Effector memory CD8-positive, alpha-beta T cell (primary cell): ENCODE data around the gene DUS2.

Experiments
- ATAC-seq: fragments of 150-1000 bp; cut with Tn5 transposase; replicated peaks from 2 replicates; pipeline ENCODE4 v1.10.0; 2021; ENCODE audit warnings: mild to moderate bottlenecking, moderate library complexity
- DNase-seq, 3 experiments: peaks; one replicate each; pipeline ENCODE4 v3.0.0; 2021
- H3K27ac Mint-ChIP-seq, 2 donors: one replicate each; pipeline ENCODE4 v1.8.0; 2022; ENCODE audit warnings: mild to moderate bottlenecking in 2 of 2, mixed read lengths in 2 of 2, moderate library complexity in 2 of 2
- H3K27me3 Mint-ChIP-seq, 2 donors: one replicate each; pipeline ENCODE4 v1.8.0; 2022; ENCODE audit warnings: mixed read lengths in 2 of 2
- H3K36me3 Mint-ChIP-seq: one replicate; pipeline ENCODE4 v1.8.0; 2022; ENCODE audit warnings: mild to moderate bottlenecking, moderate library complexity, mixed read lengths; ENCODE audit not compliant: insufficient read depth
- H3K4me1 Mint-ChIP-seq, 2 donors: one replicate each; pipeline ENCODE4 v1.8.0; 2022; ENCODE audit warnings: low read depth in 2 of 2, mixed read lengths in 2 of 2
- H3K4me3 Mint-ChIP-seq, 2 donors: one replicate each; pipeline ENCODE4 v1.8.0; 2022; ENCODE audit warnings: mild to moderate bottlenecking in 2 of 2, mixed read lengths in 2 of 2, moderate library complexity in 2 of 2
- H3K9me3 Mint-ChIP-seq, 2 donors: one replicate each; pipeline ENCODE4 v1.8.0; 2022; ENCODE audit warnings: mixed read lengths in 2 of 2

Gene DUS2

GRCh38 chr16:68079376-68079625 lies 56.2 kb downstream of the DUS2 start:
- H3K27me3 Mint-ChIP-seq = no peaks in the 10 kb centered on the region
- peaks cover 88% of the 10 kb centered on the region in 2 donors for H3K4me1 Mint-ChIP-seq
- DNase-seq (no peak), ATAC-seq (no peak)
- peaks cover 10% of the 10 kb centered on the region for H3K36me3 Mint-ChIP-seq
- H3K27ac Mint-ChIP-seq = peak overlapping the region; percentile 86 to 94
- no peaks in the 10 kb centered on the region for H3K9me3 Mint-ChIP-seq
- peak overlapping the region; percentile 71 to 76 for H3K4me3 Mint-ChIP-seq

- H3K4me1 Mint-ChIP-seq = peaks cover 83 to 86% of the 10 kb centered on the region in 2 donors
- ATAC-seq = peak; percentile 61
- peak; percentile 62 to 70 (median 68) for DNase-seq
- H3K4me3 Mint-ChIP-seq = peak overlapping the region; percentile 71 to 76
- peaks cover 15% of the 10 kb centered on the region for H3K36me3 Mint-ChIP-seq
- H3K27me3 Mint-ChIP-seq = no peaks in the 10 kb centered on the region
- H3K9me3 Mint-ChIP-seq = no peaks in the 10 kb centered on the region
- peak overlapping the region; percentile 86 to 94 for H3K27ac Mint-ChIP-seq
These were observed 56.7 kb downstream of the DUS2 start for GRCh38 chr16:68079626-68080344.

GRCh38 chr16:68081861-68082628 lies 59.0 kb downstream of the DUS2 start:
- H3K27ac Mint-ChIP-seq = peak overlapping the region; percentile 86 to 91
- H3K4me1 Mint-ChIP-seq = peaks cover 71 to 72% of the 10 kb centered on the region in 2 donors
- H3K4me3 Mint-ChIP-seq = peak overlapping the region; percentile 71 to 93
- H3K27me3 Mint-ChIP-seq = no peaks in the 10 kb centered on the region
- peaks cover 16% of the 10 kb centered on the region for H3K36me3 Mint-ChIP-seq
- H3K9me3 Mint-ChIP-seq = no peaks in the 10 kb centered on the region
- DNase-seq (no peak), ATAC-seq (no peak)

- peaks cover 70 to 72% of the 10 kb centered on the region in 2 donors for H3K4me1 Mint-ChIP-seq
- H3K27ac Mint-ChIP-seq = peak overlapping the region; percentile 86 to 91
- no peak for DNase-seq
- H3K36me3 Mint-ChIP-seq = peaks cover 16% of the 10 kb centered on the region
- H3K4me3 Mint-ChIP-seq = peak overlapping the region; percentile 71 to 93
- no peak for ATAC-seq
- H3K9me3 Mint-ChIP-seq = no peaks in the 10 kb centered on the region
- H3K27me3 Mint-ChIP-seq = no peaks in the 10 kb centered on the region
These were observed 59.6 kb downstream of the DUS2 start for GRCh38 chr16:68082629-68083238.

DNA sequence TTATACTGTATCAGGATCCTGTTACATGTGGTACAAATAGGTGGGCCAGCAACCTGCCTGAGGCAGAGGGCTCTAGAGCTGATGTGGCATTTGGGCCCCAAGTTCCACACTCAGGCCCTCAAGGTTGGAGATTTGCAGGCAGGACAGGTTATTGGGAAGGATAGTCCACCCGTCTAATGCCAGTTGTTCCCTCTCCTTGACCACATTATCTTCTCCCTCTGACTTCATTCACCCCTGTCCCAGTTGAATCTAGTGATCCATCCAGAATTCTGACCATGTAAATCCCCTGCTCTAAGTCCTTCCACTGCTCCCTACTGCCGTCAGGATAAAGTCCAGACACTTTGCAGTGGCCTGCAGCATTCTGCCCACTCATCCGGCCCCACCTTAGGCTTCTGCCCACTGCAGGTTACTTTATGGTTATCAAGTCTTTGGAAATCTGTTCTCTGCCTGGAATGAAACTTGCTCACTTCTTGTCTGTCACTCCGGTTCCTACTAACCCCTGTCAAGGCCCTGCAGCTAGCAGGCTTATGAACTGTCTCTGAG lies 60.2 kb downstream of the DUS2 start:
- no peak for DNase-seq
- ATAC-seq = no peak
- Mint-ChIP-seq H3K27me3 (no peaks in the 10 kb centered on the region), H3K4me1 (peaks cover 67 to 69% of the 10 kb centered on the region in 2 donors), H3K36me3 (peaks cover 16% of the 10 kb centered on the region), H3K27ac (peak overlapping the region; percentile 86 to 91), H3K4me3 (peak overlapping the region; percentile 77 to 93), H3K9me3 (no peaks in the 10 kb centered on the region)

DNA sequence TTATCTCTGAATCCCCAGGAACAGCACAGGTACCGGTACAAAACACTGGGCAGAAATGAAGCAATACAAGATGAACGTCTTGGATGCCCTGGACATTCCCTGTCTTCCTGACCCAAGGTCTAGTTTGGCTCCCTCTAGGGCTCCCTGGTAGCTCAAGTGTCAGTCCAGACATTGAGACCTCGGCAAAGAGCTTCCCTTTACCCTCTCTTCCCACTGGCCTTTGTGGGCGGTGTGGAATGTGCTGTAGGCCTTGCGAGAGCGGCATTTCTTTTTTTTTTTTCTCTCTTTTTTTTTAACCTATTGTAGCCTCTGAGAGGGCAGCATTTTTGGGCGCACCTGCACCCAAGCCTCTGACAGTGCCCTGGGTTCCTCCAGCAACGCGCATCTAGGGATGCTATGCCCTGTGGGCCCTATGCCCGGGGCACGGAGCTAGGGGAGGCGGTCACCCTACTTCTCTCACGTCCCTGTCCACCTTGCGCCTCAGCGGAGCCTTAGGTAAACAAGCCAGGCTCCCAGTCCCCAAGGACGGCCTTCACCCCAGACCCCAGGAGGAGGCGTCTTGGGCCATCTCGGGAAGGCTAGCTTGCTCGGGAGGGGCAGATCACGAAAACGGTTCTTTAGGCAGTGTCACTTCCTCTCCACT lies 60.9 kb downstream of the DUS2 start:
- H3K4me3 Mint-ChIP-seq = peak overlapping the region; percentile 77 to 93
- ATAC-seq (no peak), DNase-seq (no peak)
- no peaks in the 10 kb centered on the region for H3K27me3 Mint-ChIP-seq
- no peaks in the 10 kb centered on the region for H3K9me3 Mint-ChIP-seq
- H3K4me1 Mint-ChIP-seq = peaks cover 67 to 68% of the 10 kb centered on the region in 2 donors
- H3K27ac Mint-ChIP-seq = peak overlapping the region; percentile 86 to 91
- H3K36me3 Mint-ChIP-seq = peaks cover 16% of the 10 kb centered on the region

- peak; percentile 81 to 82 (median 81) for DNase-seq
- H3K27ac Mint-ChIP-seq = peak overlapping the region; percentile 86 to 91
- H3K4me1 Mint-ChIP-seq = peaks cover 65 to 69% of the 10 kb centered on the region in 2 donors
- ATAC-seq = peak; percentile 57
- peak overlapping the region; percentile 77 to 93 for H3K4me3 Mint-ChIP-seq
- no peaks in the 10 kb centered on the region for H3K9me3 Mint-ChIP-seq
- H3K27me3 Mint-ChIP-seq = no peaks in the 10 kb centered on the region
- H3K36me3 Mint-ChIP-seq = peaks cover 16% of the 10 kb centered on the region
These were observed 61.6 kb downstream of the DUS2 start for GRCh38 chr16:68084504-68085258.

GRCh38 chr16:68085259-68086071 lies 62.4 kb downstream of the DUS2 start, which contains the start of gene NFATC3:
NFATC3 (plus strand) TSS chr16:68085370; CDS start chr16:68085682, 312 bp downstream.
- H3K27ac Mint-ChIP-seq = peak within 1 kb of the TSS; percentile 86 to 91
- H3K4me1 Mint-ChIP-seq = peaks cover 60 to 69% of the 10 kb centered on the region in 2 donors
- no peaks in the 10 kb centered on the region for H3K9me3 Mint-ChIP-seq
- DNase-seq (peak; percentile 95 to 98 (median 96)), ATAC-seq (peak; percentile 78)
- H3K4me3 Mint-ChIP-seq = peak within 1 kb of the TSS; percentile 77 to 93
- H3K36me3 Mint-ChIP-seq = peaks cover 16% of the 10 kb centered on the region
- H3K27me3 Mint-ChIP-seq = no peaks in the 10 kb centered on the region

DNA sequence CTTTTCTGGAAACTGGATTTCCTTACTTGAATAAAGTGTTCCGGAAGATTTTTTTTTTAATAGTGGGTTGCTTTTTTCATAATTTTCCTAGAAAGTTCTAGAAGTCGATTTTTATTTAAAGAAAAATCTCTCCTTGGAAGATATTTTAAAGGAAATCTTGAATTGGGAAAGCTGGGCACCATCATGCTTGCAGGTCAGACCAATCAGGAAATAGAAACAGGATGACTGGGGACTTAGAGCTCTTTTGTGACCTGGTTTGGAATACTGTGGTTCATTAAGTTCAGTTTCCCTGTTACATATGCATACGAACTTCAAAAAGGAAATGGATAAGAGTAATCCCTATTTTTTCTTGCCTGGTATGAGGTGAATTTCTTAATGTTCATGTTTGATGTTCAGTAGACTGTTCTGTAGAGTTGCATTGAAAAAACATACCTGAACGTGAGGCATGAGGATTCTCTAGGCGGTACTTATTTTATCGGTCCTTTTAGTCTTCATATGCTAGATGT lies 63.3 kb downstream of the DUS2 start:
- Mint-ChIP-seq H3K9me3 (no peaks in the 10 kb centered on the region), H3K27ac (peak overlapping the region; percentile 38 to 81)

DNA sequence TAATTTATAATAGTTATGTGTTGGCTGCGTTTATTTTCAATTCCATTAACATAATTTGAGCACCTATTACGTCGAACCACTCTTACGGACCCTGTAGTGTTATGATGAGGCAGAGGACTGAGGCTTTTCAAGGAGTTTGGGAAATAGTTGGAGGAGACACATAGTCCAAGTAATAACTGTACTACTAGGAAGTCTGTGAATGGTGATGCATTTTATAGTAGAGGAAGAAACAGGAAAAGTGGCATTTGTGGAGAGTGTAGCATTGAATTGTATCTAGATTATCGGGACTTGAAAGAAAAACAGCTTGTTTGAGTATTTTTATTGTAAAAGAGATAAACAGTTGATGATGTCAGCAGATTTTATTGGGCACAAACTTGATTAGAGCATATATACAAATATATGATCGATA lies 63.8 kb downstream of the DUS2 start:
- DNase-seq = no peak
- H3K4me1 Mint-ChIP-seq = peaks cover 56 to 70% of the 10 kb centered on the region in 2 donors
- peak overlapping the region; percentile 38 to 81 for H3K27ac Mint-ChIP-seq
- H3K36me3 Mint-ChIP-seq = peaks cover 16% of the 10 kb centered on the region
- no peaks in the 10 kb centered on the region for H3K9me3 Mint-ChIP-seq
- peak overlapping the region; percentile 77 to 93 for H3K4me3 Mint-ChIP-seq
- no peak for ATAC-seq
- H3K27me3 Mint-ChIP-seq = no peaks in the 10 kb centered on the region

More for the DNA sequence above, 63.3 kb downstream of the DUS2 start:
- H3K4me1 Mint-ChIP-seq = peaks cover 56 to 70% of the 10 kb centered on the region in 2 donors
- H3K27me3 Mint-ChIP-seq = no peaks in the 10 kb centered on the region
- ATAC-seq (no peak), DNase-seq (no peak)
- H3K36me3 Mint-ChIP-seq = peaks cover 16% of the 10 kb centered on the region
- H3K4me3 Mint-ChIP-seq = peak overlapping the region; percentile 77 to 93

DNA sequence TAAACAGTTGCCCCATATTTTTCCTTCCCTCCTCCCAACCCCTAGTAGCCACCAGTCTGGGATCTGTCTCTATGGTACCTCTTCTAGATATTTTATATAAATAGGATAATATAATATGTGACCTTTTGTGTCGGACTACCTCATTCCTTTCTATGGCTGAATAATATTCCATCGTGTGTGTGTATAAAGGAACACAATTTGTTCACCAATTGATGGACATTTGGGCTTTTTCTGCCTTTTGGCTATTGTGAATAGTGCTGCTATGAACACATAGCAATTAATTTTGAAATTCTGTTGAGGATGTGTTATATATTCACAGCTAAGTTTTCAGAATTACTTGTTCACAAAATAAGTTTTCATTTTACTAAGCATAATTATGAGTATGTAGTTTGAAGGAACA lies 64.6 kb downstream of the DUS2 start:
- Mint-ChIP-seq H3K27ac (peak overlapping the region in 1 of 2 donors; percentile 58), H3K4me3 (peak overlapping the region; percentile 58 to 93), H3K4me1 (peaks cover 50 to 66% of the 10 kb centered on the region in 2 donors), H3K9me3 (no peaks in the 10 kb centered on the region), H3K27me3 (no peaks in the 10 kb centered on the region), H3K36me3 (peaks cover 16% of the 10 kb centered on the region)
- DNase-seq = no peak
- ATAC-seq = no peak
